GM23248 (cell line): Measurements from ENCODE around the gene SNRNP27.

Source experiments
- EZH2 ChIP-seq: fragments of 200-600 bp; sonication (generic); IDR thresholded peaks from 2 replicates; pipeline ENCODE4 v1.6.1; 2018; ENCODE audit warnings: antibody characterized with exemption, mild to moderate bottlenecking; ENCODE audit not compliant: insufficient read depth, poor library complexity, severe bottlenecking
- EZH2phosphoT487 ChIP-seq: fragments of 200-600 bp; sonication (generic); IDR thresholded peaks from 2 replicates; pipeline ENCODE4 v1.6.1; 2018; ENCODE audit warnings: antibody characterized with exemption, moderate library complexity, mild to moderate bottlenecking, low read depth; ENCODE audit not compliant: insufficient read depth

- TF ChIP-seq EZH2 (no peak), EZH2phosphoT487 (no peak)
Observed at GRCh38 chr2:69952336-69953115, 58.8 kb downstream of the SNRNP27 start.
